Natural killer cell treated with Interleukin-12 subunit alpha and Interleukin-12 subunit beta and Interleukin-15 and Interleukin-18, amount 100 ng/mL, for 72 hours (primary cell): ENCODE data around the gene EXOC3L4. TPM values are rescaled to one million over a fixed set of nuclear protein-coding genes. Genes with fewer than 3 reads are reported as not detected.
A peak's percentile ranks its signal among the peaks of the same experiment; 100 is the strongest.
"Not testable (repeated sequence)": the region's sequence is repeated elsewhere in the genome, so short reads cannot be mapped to it uniquely, and the experiment has no call there.

ENCODE experiments used
- ATAC-seq, 2 donors: fragments of 150-1000 bp; cut with Tn5 transposase in 1 of 2; sonication (Bioruptor Pico), chemical (Tn5 transposase) in 1 of 2; 2 replicates each; pipeline ENCODE4 v1.10.0; 2021
- DNase-seq: peaks from one replicate; pipeline ENCODE4 v3.0.0; 2022; ENCODE audit warnings: low spot score
- H3K27ac Mint-ChIP-seq, 2 donors: 1 replicate in 1 of 2; 2 replicates in 1 of 2; pipeline ENCODE4 v1.8.0; 2022; ENCODE audit warnings: mixed read lengths in 2 of 2, mild to moderate bottlenecking in 1 of 2, moderate library complexity in 1 of 2
- H3K27me3 Mint-ChIP-seq, 2 donors: 1 replicate in 1 of 2; 2 replicates in 1 of 2; pipeline ENCODE4 v1.8.0; 2022; ENCODE audit warnings: mixed read lengths in 2 of 2
- H3K36me3 Mint-ChIP-seq: one replicate; pipeline ENCODE4 v1.8.0; 2022; ENCODE audit warnings: mixed read lengths
- H3K4me1 Mint-ChIP-seq, 2 donors: 1 replicate in 1 of 2; 2 replicates in 1 of 2; pipeline ENCODE4 v1.8.0; 2022; ENCODE audit warnings: low read depth in 2 of 2, mixed read lengths in 2 of 2, mild to moderate bottlenecking in 1 of 2
- H3K4me3 Mint-ChIP-seq: one replicate; pipeline ENCODE4 v1.8.0; 2022; ENCODE audit warnings: mixed read lengths
- H3K9me3 Mint-ChIP-seq: 2 replicates; pipeline ENCODE4 v1.8.0; 2022; ENCODE audit warnings: mixed read lengths
- total RNA-seq, 2 donors: library from RNA; stranded (reverse); gene quantifications; one replicate each; pipeline ENCODE4 v1.2.3, GENCODE V29; 2022

Gene EXOC3L4
- total RNA-seq, 2 donors from 2014 or later, result not detected

DNA sequence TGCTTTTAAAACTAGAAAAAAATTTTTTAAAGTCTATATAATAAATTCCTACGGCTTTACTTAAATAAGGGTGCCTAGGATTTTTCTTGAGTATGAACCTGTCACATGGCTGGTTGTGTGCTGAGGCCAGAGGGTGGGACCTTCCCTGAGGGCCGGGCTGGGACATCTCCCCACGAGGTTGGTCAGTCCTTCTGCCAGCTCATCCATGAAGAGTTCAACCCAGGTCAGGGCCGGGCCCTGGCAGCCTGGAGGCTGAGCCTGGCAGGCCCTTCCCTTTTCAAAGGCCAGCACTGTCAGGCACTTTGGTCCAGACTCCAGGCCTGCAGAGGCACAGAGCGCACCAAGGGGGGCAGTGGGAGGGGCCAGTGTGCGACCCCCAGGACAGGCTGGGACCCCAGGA lies 60.5 kb downstream of the EXOC3L4 start:
- no peaks in the 10 kb centered on the region for H3K9me3 Mint-ChIP-seq
- H3K36me3 Mint-ChIP-seq, result no peaks in the 10 kb centered on the region
- peak in 1 of 2 donors; percentile 35 for ATAC-seq
- DNase-seq, result no peak
- no peaks in the 10 kb centered on the region for H3K4me1 Mint-ChIP-seq
- H3K4me3 Mint-ChIP-seq, result no peak overlapping the region
- H3K27me3 Mint-ChIP-seq, result peaks cover 2 to 4% of the 10 kb centered on the region in 2 donors
- H3K27ac Mint-ChIP-seq, result no peak overlapping the region

DNA sequence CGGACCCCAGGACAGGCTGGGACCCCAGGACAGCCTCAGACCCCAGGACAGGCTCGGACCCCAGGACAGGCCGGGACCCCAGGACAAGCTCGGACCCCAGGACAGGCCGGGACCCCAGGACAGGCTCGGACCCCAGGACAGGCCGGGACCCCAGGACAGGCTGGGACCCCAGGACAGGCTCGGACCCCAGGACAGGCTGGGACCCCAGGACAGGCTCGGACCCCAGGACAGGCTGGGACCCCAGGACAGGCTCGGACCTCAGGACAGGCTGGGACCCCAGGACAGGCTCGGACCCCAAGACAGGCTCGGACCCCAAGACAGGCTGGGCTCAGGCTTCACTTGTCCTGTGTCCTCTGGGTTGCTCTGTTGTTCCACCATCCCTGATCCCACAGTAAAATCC lies 60.9 kb downstream of the EXOC3L4 start:
- not testable (repeated sequence) for H3K4me1 Mint-ChIP-seq, H3K27ac Mint-ChIP-seq, H3K9me3 Mint-ChIP-seq, H3K4me3 Mint-ChIP-seq, H3K36me3 Mint-ChIP-seq, ATAC-seq, H3K27me3 Mint-ChIP-seq, DNase-seq

DNA sequence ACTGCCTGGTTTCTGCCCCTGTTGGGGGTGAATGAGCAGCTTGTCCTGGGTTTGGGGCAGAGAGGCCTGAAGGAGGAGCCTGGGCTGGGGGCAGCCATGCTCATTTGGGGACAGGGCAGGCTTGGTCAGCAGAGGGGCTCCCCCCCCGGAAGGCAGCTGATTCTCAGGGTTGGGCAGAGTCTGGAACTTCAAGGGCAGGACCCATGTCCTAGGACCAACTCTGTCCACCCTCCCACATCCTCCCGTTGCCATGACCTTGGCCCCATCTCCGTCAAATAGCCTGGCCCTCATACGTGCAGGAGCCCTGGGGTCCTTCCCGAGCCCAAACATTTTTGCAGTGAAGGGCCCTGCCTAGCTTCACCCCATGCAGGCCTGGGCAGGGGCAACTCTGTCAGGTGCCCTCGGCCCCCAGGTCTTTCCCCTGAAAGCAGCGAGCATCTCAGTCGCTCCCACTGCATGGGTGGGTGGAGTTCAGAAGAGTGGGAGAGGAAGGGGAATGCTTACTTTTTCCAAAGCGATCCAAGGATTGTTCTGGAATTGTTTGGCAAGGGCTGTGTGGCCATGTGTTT lies 61.4 kb downstream of the EXOC3L4 start:
- Mint-ChIP-seq H3K27ac (no peak overlapping the region), H3K4me3 (no peak overlapping the region), H3K27me3 (peaks cover 2% of the 10 kb centered on the region in 2 donors), H3K9me3 (no peaks in the 10 kb centered on the region), H3K36me3 (no peaks in the 10 kb centered on the region), H3K4me1 (no peaks in the 10 kb centered on the region)
- peak; percentile 4 to 7 for ATAC-seq
- no peak for DNase-seq

DNA sequence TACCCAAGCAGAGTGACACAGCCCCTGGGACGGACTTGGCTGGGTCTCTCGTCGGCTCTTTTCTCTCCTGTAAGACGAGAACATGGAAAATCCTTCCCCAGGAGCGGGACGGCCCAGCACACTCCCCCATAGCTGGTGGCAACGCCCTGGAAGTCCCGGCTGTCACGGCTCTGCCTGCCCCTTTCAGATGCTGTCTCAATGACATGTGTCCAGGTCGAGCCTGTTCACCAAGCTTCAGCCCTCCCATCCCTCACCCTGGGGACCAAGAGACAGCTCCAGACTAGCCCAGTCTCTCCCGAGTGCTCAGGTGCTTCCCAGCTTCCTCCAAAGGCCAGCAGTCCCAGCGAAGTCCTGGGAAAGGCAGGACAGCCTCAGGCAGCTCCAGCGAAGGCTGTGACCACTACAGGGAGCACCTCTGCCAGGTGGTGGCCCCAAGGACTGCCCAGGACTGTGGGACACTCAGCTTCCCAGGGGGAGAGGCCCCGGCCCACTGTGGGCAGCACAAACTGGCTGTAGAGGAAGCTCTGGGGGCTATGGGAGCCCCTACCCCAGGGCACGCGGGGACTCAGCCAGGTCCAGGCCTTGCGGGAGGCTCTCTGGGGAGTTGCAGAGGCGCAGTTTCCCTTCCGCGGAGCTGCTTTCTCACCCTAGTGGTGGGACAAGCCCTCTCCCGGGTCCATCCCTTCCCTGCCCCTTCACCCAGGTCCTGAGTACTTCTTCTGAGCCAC lies 62.3 kb downstream of the EXOC3L4 start:
- no peaks in the 10 kb centered on the region for H3K36me3 Mint-ChIP-seq
- no peak for DNase-seq
- peak; percentile 29 to 55 for ATAC-seq
- no peak overlapping the region for H3K27ac Mint-ChIP-seq
- no peaks in the 10 kb centered on the region for H3K4me1 Mint-ChIP-seq
- H3K9me3 Mint-ChIP-seq, result no peaks in the 10 kb centered on the region
- peaks cover 0 to 2% of the 10 kb centered on the region in 2 donors for H3K27me3 Mint-ChIP-seq
- no peak overlapping the region for H3K4me3 Mint-ChIP-seq

DNA sequence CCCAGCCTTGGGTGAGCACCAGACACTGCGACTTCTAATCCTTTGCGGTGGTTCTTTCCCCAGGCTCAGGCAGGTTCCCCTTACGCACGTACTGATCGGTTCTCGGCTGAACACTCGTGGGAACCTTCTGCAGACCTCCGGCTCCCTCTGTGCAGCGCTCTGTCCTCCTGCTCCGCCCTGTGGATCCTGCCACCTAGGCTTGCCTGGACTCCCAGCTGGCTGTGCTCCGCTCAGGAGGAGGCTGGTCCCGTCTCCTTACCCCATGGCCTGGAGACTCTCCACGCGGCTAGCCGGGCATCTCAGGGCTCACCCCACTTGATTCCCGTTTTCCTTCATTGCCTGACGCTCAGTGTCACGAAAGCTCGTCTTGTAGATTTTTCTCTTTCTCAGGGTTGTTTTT lies 63.4 kb downstream of the EXOC3L4 start:
- DNase-seq (no peak), ATAC-seq (no peak)
- Mint-ChIP-seq H3K9me3 (no peaks in the 10 kb centered on the region), H3K27ac (no peak overlapping the region), H3K36me3 (no peaks in the 10 kb centered on the region), H3K27me3 (peaks cover 0 to 2% of the 10 kb centered on the region in 2 donors), H3K4me3 (no peak overlapping the region), H3K4me1 (no peaks in the 10 kb centered on the region)

DNA sequence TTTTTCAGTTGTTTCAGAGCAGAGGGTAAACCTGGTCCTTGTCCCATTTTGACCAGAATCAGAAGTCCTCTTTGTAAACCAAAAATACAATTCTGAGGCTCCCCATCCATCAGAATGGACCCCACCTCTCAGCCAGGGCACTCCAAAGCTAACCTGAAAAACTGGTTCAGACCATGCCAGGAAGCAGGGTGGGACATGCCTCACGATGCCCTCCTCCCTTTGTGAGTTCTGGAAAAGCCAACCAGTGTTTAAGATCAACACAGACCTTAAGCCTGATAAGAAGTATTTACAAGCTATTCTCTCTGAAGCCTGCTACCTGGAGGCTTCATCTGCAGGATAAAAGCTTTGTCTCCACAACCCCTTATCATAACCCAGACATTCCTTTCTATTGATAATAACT lies 64.2 kb downstream of the EXOC3L4 start:
- Mint-ChIP-seq H3K4me3 (no peak overlapping the region), H3K36me3 (no peaks in the 10 kb centered on the region), H3K9me3 (no peaks in the 10 kb centered on the region), H3K4me1 (no peaks in the 10 kb centered on the region), H3K27ac (no peak overlapping the region), H3K27me3 (peaks cover 0 to 2% of the 10 kb centered on the region in 2 donors)
- ATAC-seq (no peak), DNase-seq (no peak)

Other genes starting within 250 kb of the EXOC3L4 start
- gene AMN, start 172.1 kb upstream of the EXOC3L4 start, total RNA-seq, result 1 to 10 TPM in 1 of 2 donors, under 1 TPM in 1; 0.21 to 1.0 TPM
- gene CDC42BPB, start 37.2 kb upstream of the EXOC3L4 start, total RNA-seq, result 1 to 10 TPM; 2.2 to 3.6 TPM
- not detected for gene LBHD2, start 10.5 kb upstream of the EXOC3L4 start, total RNA-seq
- 1 to 10 TPM; 8.1 to 9.6 TPM for gene TNFAIP2, start 28.7 kb downstream of the EXOC3L4 start, total RNA-seq
- 100 to 1,000 TPM; 246 to 316 TPM for gene EIF5, start 239.5 kb downstream of the EXOC3L4 start, total RNA-seq